Activated CD4-positive, alpha-beta memory T cell treated with anti-CD3 and anti-CD28 coated beads for 36 hours (primary cell): ENCODE measurements around the gene SSH3. TPM values are rescaled to one million over a fixed set of nuclear protein-coding genes. Genes with fewer than 3 reads are reported as not detected.

Source experiments
- CTCF ChIA-PET: fragments of 350-600 bp; sonication (Branson Sonifier 250); formaldehyde crosslinking; loops from one replicate; lab custom pipeline; 2021; ENCODE audit warnings: antibody characterized with exemption, inconsistent platforms; lab: Charles Lee
- POLR2A ChIA-PET: fragments of 350-600 bp; sonication (Branson Sonifier 250); formaldehyde crosslinking; loops from one replicate; lab custom pipeline; 2021; ENCODE audit warnings: antibody characterized with exemption; lab: Charles Lee
- DNase-seq: peaks from one replicate; pipeline ENCODE4 v3.0.0-alpha.2; 2020
- H3K27ac Mint-ChIP-seq: one replicate; pipeline ENCODE4 v1.8.0; 2021; ENCODE audit warnings: mixed read lengths
- H3K27me3 Mint-ChIP-seq: one replicate; pipeline ENCODE4 v1.8.0; 2021; ENCODE audit warnings: mixed read lengths
- H3K36me3 Mint-ChIP-seq: one replicate; pipeline ENCODE4 v1.8.0; 2021; ENCODE audit warnings: mixed read lengths
- H3K4me1 Mint-ChIP-seq: one replicate; pipeline ENCODE4 v1.8.0; 2021; ENCODE audit warnings: low read depth, mixed read lengths
- H3K4me3 Mint-ChIP-seq: one replicate; pipeline ENCODE4 v1.8.0; 2021; ENCODE audit warnings: mild to moderate bottlenecking, mixed read lengths
- H3K9me3 Mint-ChIP-seq: one replicate; pipeline ENCODE4 v1.8.0; 2021; ENCODE audit warnings: mixed read lengths
- intact Hi-C: fragments of 100-400 bp; cut with micrococcal nuclease; formaldehyde crosslinking; loops from one replicate; pipeline ENCODE4 v1.15.1; 2023
- total RNA-seq, 2 experiments: library from RNA; stranded (reverse); gene quantifications; one replicate each; pipeline ENCODE4 v1.2.3, GENCODE V29; 2021

SSH3 gene
- total RNA-seq, 2 experiments from 2014 or later = 14.9 to 19.4 TPM

GRCh38 chr11:67322049-67322448, 18.7 kb downstream of the SSH3 start:
- Mint-ChIP-seq H3K4me1 (peaks cover 9% of the 10 kb centered on the region), H3K9me3 (no peaks in the 10 kb centered on the region), H3K36me3 (peaks cover 3% of the 10 kb centered on the region), H3K27ac (no peak overlapping the region), H3K4me3 (no peak overlapping the region), H3K27me3 (no peaks in the 10 kb centered on the region)
- no peak for DNase-seq
- intact Hi-C loops = no loop called here
- ChIA-PET POLR2A (interaction anchor here (0.6 kb wide), 1 partner anchor 207 kb away, joined by 3 read pairs; no protein-coding TSS in a partner anchor), CTCF (interaction anchor here (0.6 to 10.2 kb wide), 4 partner anchors 24 to 109 kb away, joined by 3 to 150 read pairs (median 16); no protein-coding TSS in a partner anchor)

- Mint-ChIP-seq H3K4me1 (peaks cover 5% of the 10 kb centered on the region), H3K27me3 (no peaks in the 10 kb centered on the region), H3K27ac (no peak overlapping the region), H3K4me3 (no peak overlapping the region), H3K36me3 (no peaks in the 10 kb centered on the region), H3K9me3 (no peaks in the 10 kb centered on the region)
- CTCF ChIA-PET = interaction anchor here (0.7 to 10.2 kb wide), 5 partner anchors 22 to 66 kb away, joined by 3 to 150 read pairs (median 5); no protein-coding TSS in a partner anchor
- intact Hi-C loops = no loop called here
- DNase-seq = no peak
- POLR2A ChIA-PET = no interaction called here
Measured at GRCh38 chr11:67323526-67323925, 20.2 kb downstream of the SSH3 start.

GRCh38 chr11:67332081-67332691, 28.9 kb downstream of the SSH3 start:
- no peak for DNase-seq
- no peak overlapping the region for H3K4me3 Mint-ChIP-seq
- intact Hi-C loops = no loop called here
- no peaks in the 10 kb centered on the region for H3K4me1 Mint-ChIP-seq
- H3K36me3 Mint-ChIP-seq = peaks cover 1% of the 10 kb centered on the region
- no peaks in the 10 kb centered on the region for H3K9me3 Mint-ChIP-seq
- POLR2A ChIA-PET = no interaction called here
- H3K27ac Mint-ChIP-seq = no peak overlapping the region
- no peaks in the 10 kb centered on the region for H3K27me3 Mint-ChIP-seq
- CTCF ChIA-PET = interaction anchor here (3.1 kb wide), 1 partner anchor 19 kb away, joined by 10 read pairs; no protein-coding TSS in a partner anchor

GRCh38 chr11:67337257-67337656, 33.9 kb downstream of the SSH3 start:
- H3K4me1 Mint-ChIP-seq = no peaks in the 10 kb centered on the region
- no peak overlapping the region for H3K4me3 Mint-ChIP-seq
- CTCF ChIA-PET = interaction anchor here (1.0 to 4.9 kb wide), 3 partner anchors 9 to 136 kb away, joined by 3 to 24 read pairs (median 3); no protein-coding TSS in a partner anchor
- no peaks in the 10 kb centered on the region for H3K27me3 Mint-ChIP-seq
- peaks cover 1% of the 10 kb centered on the region for H3K36me3 Mint-ChIP-seq
- intact Hi-C loops = no loop called here
- POLR2A ChIA-PET = interaction anchor here (0.5 kb wide), 1 partner anchor 347 kb away, joined by 3 read pairs; no protein-coding TSS in a partner anchor
- H3K9me3 Mint-ChIP-seq = no peaks in the 10 kb centered on the region
- H3K27ac Mint-ChIP-seq = no peak overlapping the region
- no peak for DNase-seq

- no peaks in the 10 kb centered on the region for H3K27me3 Mint-ChIP-seq
- ChIA-PET POLR2A (interaction anchor here (3.7 kb wide), 1 partner anchor 104 kb away, joined by 12 read pairs; no protein-coding TSS in a partner anchor), CTCF (interaction anchor here (0.9 to 4.7 kb wide), 5 partner anchors 12 to 73 kb away, joined by 5 to 92 read pairs (median 32); no protein-coding TSS in a partner anchor)
- no peaks in the 10 kb centered on the region for H3K36me3 Mint-ChIP-seq
- DNase-seq = peak; percentile 60
- peaks cover 43% of the 10 kb centered on the region for H3K4me1 Mint-ChIP-seq
- no peak overlapping the region for H3K4me3 Mint-ChIP-seq
- peak overlapping the region; percentile 81 for H3K27ac Mint-ChIP-seq
- intact Hi-C loops = no loop called here
- no peaks in the 10 kb centered on the region for H3K9me3 Mint-ChIP-seq
Measured at GRCh38 chr11:67344264-67344663, 40.9 kb downstream of the SSH3 start.

- DNase-seq = no peak
- POLR2A ChIA-PET = interaction anchor here (1.2 to 3.7 kb wide), 4 partner anchors 27 to 112 kb away, joined by 3 to 12 read pairs (median 4); partner anchors contain the start of gene PTPRCAP
- H3K4me3 Mint-ChIP-seq = no peak overlapping the region
- H3K27ac Mint-ChIP-seq = peak overlapping the region; percentile 83
- no peaks in the 10 kb centered on the region for H3K36me3 Mint-ChIP-seq
- no peaks in the 10 kb centered on the region for H3K27me3 Mint-ChIP-seq
- intact Hi-C loops = no loop called here
- peaks cover 43% of the 10 kb centered on the region for H3K4me1 Mint-ChIP-seq
- CTCF ChIA-PET = interaction anchor here (0.7 to 4.7 kb wide), 22 partner anchors 9 to 227 kb away, joined by 3 to 92 read pairs (median 6); partner anchors contain the start of genes AIP, ANKRD13D, CLCF1 and RAD9A
- H3K9me3 Mint-ChIP-seq = no peaks in the 10 kb centered on the region
Measured at GRCh38 chr11:67345247-67345919, 42.1 kb downstream of the SSH3 start.

- Mint-ChIP-seq H3K36me3 (no peaks in the 10 kb centered on the region), H3K4me1 (peaks cover 47% of the 10 kb centered on the region), H3K9me3 (no peaks in the 10 kb centered on the region), H3K27me3 (no peaks in the 10 kb centered on the region), H3K4me3 (no peak overlapping the region), H3K27ac (peak overlapping the region; percentile 83)
- ChIA-PET POLR2A (interaction anchor here (1.2 to 3.7 kb wide), 4 partner anchors 26 to 112 kb away, joined by 3 to 12 read pairs (median 4); partner anchors contain the start of gene PTPRCAP), CTCF (interaction anchor here (0.7 to 4.7 kb wide), 23 partner anchors 10 to 226 kb away, joined by 3 to 92 read pairs (median 6); partner anchors contain the start of genes AIP, ANKRD13D, CLCF1 and RAD9A)
- DNase-seq = peak; percentile 49
- intact Hi-C loops = no loop called here
Measured at GRCh38 chr11:67345920-67346819, 42.8 kb downstream of the SSH3 start.

GRCh38 chr11:67347964-67348749, 44.8 kb downstream of the SSH3 start:
- H3K4me3 Mint-ChIP-seq = no peak overlapping the region
- ChIA-PET POLR2A (interaction anchor here (0.6 kb wide), 1 partner anchor 65 kb away, joined by 4 read pairs; no protein-coding TSS in a partner anchor), CTCF (interaction anchor here (1.8 to 16.1 kb wide), 5 partner anchors 22 to 43 kb away, joined by 6 to 995 read pairs (median 20); partner anchors contain the start of genes CLCF1 and RAD9A)
- intact Hi-C loops = no loop called here
- DNase-seq = no peak
- H3K4me1 Mint-ChIP-seq = peaks cover 57% of the 10 kb centered on the region
- H3K27me3 Mint-ChIP-seq = no peaks in the 10 kb centered on the region
- no peak overlapping the region for H3K27ac Mint-ChIP-seq
- H3K9me3 Mint-ChIP-seq = no peaks in the 10 kb centered on the region
- H3K36me3 Mint-ChIP-seq = no peaks in the 10 kb centered on the region

GRCh38 chr11:67349036-67349435, 45.7 kb downstream of the SSH3 start:
- DNase-seq = no peak
- intact Hi-C loops = no loop called here
- no peaks in the 10 kb centered on the region for H3K9me3 Mint-ChIP-seq
- H3K4me1 Mint-ChIP-seq = peaks cover 59% of the 10 kb centered on the region
- no peak overlapping the region for H3K27ac Mint-ChIP-seq
- H3K27me3 Mint-ChIP-seq = no peaks in the 10 kb centered on the region
- no peaks in the 10 kb centered on the region for H3K36me3 Mint-ChIP-seq
- no peak overlapping the region for H3K4me3 Mint-ChIP-seq
- ChIA-PET CTCF (interaction anchor here (1.0 to 16.1 kb wide), 3 partner anchors 8 to 30 kb away, joined by 3 to 995 read pairs (median 40); partner anchors contain the start of gene CLCF1), POLR2A (interaction anchor here (0.8 kb wide), 1 partner anchor 109 kb away, joined by 3 read pairs; no protein-coding TSS in a partner anchor)

- no peaks in the 10 kb centered on the region for H3K27me3 Mint-ChIP-seq
- H3K4me1 Mint-ChIP-seq = peaks cover 60% of the 10 kb centered on the region
- ChIA-PET CTCF (interaction anchor here (1.0 to 16.1 kb wide), 3 partner anchors 9 to 30 kb away, joined by 3 to 995 read pairs (median 40); partner anchors contain the start of gene CLCF1), POLR2A (interaction anchor here (0.8 kb wide), 1 partner anchor 109 kb away, joined by 3 read pairs; no protein-coding TSS in a partner anchor)
- no peak overlapping the region for H3K27ac Mint-ChIP-seq
- no peak for DNase-seq
- no peak overlapping the region for H3K4me3 Mint-ChIP-seq
- H3K36me3 Mint-ChIP-seq = no peaks in the 10 kb centered on the region
- intact Hi-C loops = no loop called here
- no peaks in the 10 kb centered on the region for H3K9me3 Mint-ChIP-seq
Measured at GRCh38 chr11:67349457-67349856, 46.1 kb downstream of the SSH3 start.
